ENCODE results near the gene FRMD4B.

DNA sequence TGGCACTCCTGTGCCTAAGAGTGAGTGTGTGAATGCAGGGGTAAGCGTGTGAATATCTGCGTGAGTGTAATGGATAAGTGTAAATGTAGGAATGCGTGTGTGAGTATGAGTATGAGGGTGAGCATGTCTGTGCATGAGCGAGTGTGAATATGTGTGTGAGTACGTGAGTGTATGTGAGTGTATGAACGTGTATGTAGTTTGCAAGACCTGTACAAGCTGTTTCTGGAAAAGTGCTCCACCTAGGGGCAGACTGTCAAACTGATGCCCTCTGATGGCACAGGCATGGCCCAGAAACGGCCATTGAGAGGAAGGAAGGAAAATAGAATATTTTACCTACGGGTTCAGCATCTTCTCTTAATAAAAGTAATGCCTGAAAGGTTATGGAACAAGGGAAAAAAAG is 24.4 kb upstream of the FRMD4B start:
- TF ChIP-seq POLR2A (IDR thresholded peaks at IDR 0.05) (no peak), EP300 (IDR thresholded peaks at IDR 0.05) (no peak)
- TF ChIP-seq, protein P1, sequence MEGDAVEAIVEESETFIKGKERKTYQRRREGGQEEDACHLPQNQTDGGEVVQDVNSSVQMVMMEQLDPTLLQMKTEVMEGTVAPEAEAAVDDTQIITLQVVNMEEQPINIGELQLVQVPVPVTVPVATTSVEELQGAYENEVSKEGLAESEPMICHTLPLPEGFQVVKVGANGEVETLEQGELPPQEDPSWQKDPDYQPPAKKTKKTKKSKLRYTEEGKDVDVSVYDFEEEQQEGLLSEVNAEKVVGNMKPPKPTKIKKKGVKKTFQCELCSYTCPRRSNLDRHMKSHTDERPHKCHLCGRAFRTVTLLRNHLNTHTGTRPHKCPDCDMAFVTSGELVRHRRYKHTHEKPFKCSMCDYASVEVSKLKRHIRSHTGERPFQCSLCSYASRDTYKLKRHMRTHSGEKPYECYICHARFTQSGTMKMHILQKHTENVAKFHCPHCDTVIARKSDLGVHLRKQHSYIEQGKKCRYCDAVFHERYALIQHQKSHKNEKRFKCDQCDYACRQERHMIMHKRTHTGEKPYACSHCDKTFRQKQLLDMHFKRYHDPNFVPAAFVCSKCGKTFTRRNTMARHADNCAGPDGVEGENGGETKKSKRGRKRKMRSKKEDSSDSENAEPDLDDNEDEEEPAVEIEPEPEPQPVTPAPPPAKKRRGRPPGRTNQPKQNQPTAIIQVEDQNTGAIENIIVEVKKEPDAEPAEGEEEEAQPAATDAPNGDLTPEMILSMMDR (IDR thresholded peaks at IDR 0.05) = peak; percentile 74 to 92 (median 84)

Data from upper lobe of left lung (tissue), 4 donors.